ENCODE measurements around the gene LTBP3.
A peak's percentile ranks its signal among the peaks of the same experiment; 100 is the strongest.

The LTBP3 gene

GRCh38 chr11:65505466-65506289 is 52.5 kb downstream of the LTBP3 start:
- peak; percentile 41 for DNase-seq

DNA sequence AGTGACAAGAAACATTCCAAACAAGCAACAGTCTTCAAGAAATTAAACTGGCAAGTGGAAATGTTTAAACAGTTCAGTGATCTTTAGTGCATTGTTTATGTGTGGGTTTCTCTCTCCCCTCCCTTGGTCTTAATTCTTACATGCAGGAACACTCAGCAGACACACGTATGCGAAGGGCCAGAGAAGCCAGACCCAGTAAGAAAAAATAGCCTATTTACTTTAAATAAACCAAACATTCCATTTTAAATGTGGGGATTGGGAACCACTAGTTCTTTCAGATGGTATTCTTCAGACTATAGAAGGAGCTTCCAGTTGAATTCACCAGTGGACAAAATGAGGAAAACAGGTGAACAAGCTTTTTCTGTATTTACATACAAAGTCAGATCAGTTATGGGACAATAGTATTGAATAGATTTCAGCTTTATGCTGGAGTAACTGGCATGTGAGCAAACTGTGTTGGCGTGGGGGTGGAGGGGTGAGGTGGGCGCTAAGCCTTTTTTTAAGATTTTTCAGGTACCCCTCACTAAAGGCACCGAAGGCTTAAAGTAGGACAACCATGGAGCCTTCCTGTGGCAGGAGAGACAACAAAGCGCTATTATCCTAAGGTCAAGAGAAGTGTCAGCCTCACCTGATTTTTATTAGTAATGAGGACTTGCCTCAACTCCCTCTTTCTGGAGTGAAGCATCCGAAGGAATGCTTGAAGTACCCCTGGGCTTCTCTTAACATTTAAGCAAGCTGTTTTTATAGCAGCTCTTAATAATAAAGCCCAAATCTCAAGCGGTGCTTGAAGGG is 53.3 kb downstream of the LTBP3 start:
- DNase-seq: peak; percentile 48

DNA sequence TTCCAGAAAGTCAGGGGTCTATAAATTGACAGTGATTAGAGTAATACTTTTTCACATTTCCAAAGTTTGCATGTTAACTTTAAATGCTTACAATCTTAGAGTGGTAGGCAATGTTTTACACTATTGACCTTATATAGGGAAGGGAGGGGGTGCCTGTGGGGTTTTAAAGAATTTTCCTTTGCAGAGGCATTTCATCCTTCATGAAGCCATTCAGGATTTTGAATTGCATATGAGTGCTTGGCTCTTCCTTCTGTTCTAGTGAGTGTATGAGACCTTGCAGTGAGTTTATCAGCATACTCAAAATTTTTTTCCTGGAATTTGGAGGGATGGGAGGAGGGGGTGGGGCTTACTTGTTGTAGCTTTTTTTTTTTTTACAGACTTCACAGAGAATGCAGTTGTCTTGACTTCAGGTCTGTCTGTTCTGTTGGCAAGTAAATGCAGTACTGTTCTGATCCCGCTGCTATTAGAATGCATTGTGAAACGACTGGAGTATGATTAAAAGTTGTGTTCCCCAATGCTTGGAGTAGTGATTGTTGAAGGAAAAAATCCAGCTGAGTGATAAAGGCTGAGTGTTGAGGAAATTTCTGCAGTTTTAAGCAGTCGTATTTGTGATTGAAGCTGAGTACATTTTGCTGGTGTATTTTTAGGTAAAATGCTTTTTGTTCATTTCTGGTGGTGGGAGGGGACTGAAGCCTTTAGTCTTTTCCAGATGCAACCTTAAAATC is 54.0 kb downstream of the LTBP3 start:
- DNase-seq: peak; percentile 57

DNA sequence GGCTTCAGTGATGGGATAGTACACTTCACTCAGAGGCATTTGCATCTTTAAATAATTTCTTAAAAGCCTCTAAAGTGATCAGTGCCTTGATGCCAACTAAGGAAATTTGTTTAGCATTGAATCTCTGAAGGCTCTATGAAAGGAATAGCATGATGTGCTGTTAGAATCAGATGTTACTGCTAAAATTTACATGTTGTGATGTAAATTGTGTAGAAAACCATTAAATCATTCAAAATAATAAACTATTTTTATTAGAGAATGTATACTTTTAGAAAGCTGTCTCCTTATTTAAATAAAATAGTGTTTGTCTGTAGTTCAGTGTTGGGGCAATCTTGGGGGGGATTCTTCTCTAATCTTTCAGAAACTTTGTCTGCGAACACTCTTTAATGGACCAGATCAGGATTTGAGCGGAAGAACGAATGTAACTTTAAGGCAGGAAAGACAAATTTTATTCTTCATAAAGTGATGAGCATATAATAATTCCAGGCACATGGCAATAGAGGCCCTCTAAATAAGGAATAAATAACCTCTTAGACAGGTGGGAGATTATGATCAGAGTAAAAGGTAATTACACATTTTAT is 54.7 kb downstream of the LTBP3 start:
- DNase-seq: peak; percentile 27

GRCh38 chr11:65502555-65503367 is 55.4 kb downstream of the LTBP3 start:
- DNase-seq: peak; percentile 57

GRCh38 chr11:65502274-65502554 is 55.9 kb downstream of the LTBP3 start:
- DNase-seq: no peak

DNA sequence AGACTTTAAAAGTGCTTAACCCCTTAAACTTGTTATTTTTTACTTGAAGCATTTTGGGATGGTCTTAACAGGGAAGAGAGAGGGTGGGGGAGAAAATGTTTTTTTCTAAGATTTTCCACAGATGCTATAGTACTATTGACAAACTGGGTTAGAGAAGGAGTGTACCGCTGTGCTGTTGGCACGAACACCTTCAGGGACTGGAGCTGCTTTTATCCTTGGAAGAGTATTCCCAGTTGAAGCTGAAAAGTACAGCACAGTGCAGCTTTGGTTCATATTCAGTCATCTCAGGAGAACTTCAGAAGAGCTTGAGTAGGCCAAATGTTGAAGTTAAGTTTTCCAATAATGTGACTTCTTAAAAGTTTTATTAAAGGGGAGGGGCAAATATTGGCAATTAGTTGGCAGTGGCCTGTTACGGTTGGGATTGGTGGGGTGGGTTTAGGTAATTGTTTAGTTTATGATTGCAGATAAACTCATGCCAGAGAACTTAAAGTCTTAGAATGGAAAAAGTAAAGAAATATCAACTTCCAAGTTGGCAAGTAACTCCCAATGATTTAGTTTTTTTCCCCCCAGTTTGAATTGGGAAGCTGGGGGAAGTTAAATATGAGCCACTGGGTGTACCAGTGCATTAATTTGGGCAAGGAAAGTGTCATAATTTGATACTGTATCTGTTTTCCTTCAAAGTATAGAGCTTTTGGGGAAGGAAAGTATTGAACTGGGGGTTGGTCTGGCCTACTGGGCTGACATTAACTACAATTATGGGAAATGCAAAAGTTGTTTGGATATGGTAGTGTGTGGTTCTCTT is 56.5 kb downstream of the LTBP3 start:
- DNase-seq: peak; percentile 63

DNA sequence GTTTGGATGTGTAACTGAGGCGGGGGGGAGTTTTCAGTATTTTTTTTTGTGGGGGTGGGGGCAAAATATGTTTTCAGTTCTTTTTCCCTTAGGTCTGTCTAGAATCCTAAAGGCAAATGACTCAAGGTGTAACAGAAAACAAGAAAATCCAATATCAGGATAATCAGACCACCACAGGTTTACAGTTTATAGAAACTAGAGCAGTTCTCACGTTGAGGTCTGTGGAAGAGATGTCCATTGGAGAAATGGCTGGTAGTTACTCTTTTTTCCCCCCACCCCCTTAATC is 57.0 kb downstream of the LTBP3 start:
- DNase-seq: peak; percentile 53

GRCh38 chr11:65500387-65501185 is 57.6 kb downstream of the LTBP3 start:
- peak; percentile 65 for DNase-seq

GRCh38 chr11:65499713-65500386 is 58.3 kb downstream of the LTBP3 start:
- peak; percentile 30 for DNase-seq

DNA sequence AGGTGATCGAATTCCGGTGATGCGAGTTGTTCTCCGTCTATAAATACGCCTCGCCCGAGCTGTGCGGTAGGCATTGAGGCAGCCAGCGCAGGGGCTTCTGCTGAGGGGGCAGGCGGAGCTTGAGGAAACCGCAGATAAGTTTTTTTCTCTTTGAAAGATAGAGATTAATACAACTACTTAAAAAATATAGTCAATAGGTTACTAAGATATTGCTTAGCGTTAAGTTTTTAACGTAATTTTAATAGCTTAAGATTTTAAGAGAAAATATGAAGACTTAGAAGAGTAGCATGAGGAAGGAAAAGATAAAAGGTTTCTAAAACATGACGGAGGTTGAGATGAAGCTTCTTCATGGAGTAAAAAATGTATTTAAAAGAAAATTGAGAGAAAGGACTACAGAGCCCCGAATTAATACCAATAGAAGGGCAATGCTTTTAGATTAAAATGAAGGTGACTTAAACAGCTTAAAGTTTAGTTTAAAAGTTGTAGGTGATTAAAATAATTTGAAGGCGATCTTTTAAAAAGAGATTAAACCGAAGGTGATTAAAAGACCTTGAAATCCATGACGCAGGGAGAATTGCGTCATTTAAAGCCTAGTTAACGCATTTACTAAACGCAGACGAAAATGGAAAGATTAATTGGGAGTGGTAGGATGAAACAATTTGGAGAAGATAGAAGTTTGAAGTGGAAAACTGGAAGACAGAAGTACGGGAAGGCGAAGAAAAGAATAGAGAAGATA is 59.0 kb downstream of the LTBP3 start, which contains the start of gene MALAT1:
Gene MALAT1, plus strand, starts transcription at position 69 of the 736 bp plus-strand sequence.
- DNase-seq: peak; percentile 94

- no peak for DNase-seq
These were observed 59.5 kb downstream of the LTBP3 start for GRCh38 chr11:65498727-65498976.

- peak; percentile 67 for DNase-seq
These were observed 60.0 kb downstream of the LTBP3 start for GRCh38 chr11:65498042-65498726.

- DNase-seq: peak; percentile 98
These were observed 60.8 kb downstream of the LTBP3 start for GRCh38 chr11:65497141-65498041.

DNA sequence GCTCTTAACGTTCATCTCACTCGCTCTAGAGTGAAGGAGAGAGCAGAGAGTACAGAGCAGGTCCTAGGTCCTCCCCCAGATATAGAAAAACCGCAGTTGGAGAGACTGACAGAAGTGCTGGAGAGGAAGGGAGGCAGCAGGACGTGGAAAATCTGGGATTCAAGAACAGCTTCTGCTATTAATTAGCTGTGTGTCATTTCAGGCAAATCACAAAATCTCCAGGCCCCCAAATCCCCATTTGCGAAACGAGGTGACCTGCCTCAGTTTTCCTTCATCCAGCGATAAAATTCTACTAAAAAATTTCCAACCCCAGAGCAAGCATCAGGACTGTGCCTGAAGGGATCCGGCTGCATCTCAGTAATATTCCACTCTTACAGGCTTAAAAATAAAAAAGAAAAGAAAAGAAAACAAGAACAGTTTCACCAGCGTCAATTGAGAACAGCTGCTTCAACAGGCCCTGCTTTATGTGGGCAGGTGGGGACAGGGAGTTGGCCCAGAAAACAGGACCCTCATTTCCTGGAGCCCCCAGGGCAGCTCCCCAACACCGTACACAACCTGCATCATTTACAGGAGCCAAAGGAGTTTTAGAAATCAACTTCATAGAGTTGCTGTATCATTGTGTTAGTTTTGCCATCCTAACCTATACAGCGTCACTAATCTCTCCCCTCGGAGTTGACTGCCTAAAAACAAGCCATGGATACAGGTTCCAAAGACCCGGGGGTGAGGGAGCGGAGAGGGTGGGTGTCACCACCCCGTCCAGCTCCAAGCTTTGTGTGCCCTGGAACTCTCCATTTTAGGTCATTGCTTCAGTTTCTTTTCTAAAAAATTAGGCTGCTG is 61.6 kb downstream of the LTBP3 start:
- DNase-seq: peak; percentile 37

DNA sequence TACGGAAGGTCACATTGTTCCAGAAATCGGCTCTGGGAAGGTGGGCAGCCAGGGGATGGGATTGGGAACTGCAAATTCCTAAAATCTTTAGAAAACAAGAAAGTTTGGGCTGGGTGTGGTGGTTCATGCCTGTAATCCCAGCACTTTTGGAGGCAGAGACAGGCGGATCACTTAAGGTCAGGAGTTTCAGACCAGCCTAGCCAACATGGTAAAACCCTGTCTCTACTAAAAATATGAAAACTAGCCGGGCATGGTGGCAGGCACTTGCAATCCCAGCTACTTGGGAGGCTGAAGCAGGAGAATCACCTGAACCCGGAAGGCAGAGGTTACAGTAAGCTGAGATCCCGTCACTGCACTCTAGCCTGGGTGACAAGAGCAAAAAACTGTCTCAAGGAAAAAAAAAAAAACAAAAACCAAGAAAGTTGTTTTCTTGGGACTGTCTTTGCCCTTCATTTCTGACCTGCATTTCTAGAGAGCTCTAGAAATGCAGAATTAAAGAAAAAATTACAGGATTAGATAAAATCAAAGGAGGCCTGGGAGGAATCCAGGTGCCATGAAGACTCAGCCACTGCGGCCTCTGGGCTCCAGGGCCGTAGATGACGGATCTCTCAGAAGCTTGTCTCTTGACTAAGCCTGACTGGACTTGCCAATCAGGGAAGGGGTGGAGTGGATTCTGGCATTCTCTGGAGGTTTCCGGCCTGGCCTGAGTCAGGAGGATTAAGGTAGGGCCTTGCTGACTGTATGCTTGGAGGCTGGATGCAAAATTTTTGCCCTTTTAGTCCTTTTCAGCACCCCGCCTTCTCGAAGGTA is 64.6 kb downstream of the LTBP3 start:
- DNase-seq: peak; percentile 98
